Suprapubic skin (tissue), 4 donors: ENCODE measurements around the gene ARAF. TPM values are rescaled to one million over a fixed set of nuclear protein-coding genes. Genes with fewer than 3 reads are reported as not detected.

Experiments
- DNase-seq, 2 donors: peaks; one replicate each; pipeline ENCODE4 v3.0.0-alpha.2; 2019; ENCODE audit warnings: low spot score in 2 of 2
- H3K27ac ChIP-seq: fragments of 200-600 bp; sonication (generic); one replicate; pipeline ENCODE4 v1.5.1; 2019
- H3K27me3 ChIP-seq: fragments of 200-600 bp; sonication (generic); one replicate; pipeline ENCODE4 v1.5.1; 2019
- H3K36me3 ChIP-seq: fragments of 200-600 bp; sonication (generic); one replicate; pipeline ENCODE4 v1.5.1; 2019
- H3K4me1 ChIP-seq: fragments of 200-600 bp; sonication (generic); one replicate; pipeline ENCODE4 v1.5.1; 2019
- H3K4me3 ChIP-seq: fragments of 200-600 bp; sonication (generic); one replicate; pipeline ENCODE4 v1.5.1; 2019; ENCODE audit warnings: mild to moderate bottlenecking
- H3K9me3 ChIP-seq: fragments of 200-600 bp; sonication (generic); one replicate; pipeline ENCODE4 v1.5.1; 2019
- EP300 ChIP-seq: sonication (generic); formaldehyde crosslinking; IDR thresholded peaks from one replicate; pipeline ENCODE4 v1.6.1; 2017; ENCODE audit warnings: antibody characterized with exemption
- POLR2A ChIP-seq, 2 donors: fragments of 450-650 bp; IDR thresholded peaks; one replicate each; pipeline ENCODE4 v1.6.1; 2017; ENCODE audit warnings: antibody characterized with exemption in 2 of 2, mild to moderate bottlenecking in 2 of 2, moderate library complexity in 2 of 2
- POLR2AphosphoS5 ChIP-seq, 3 donors: sonication (generic); formaldehyde crosslinking; IDR thresholded peaks; one replicate each; pipeline ENCODE4 v1.6.1; 2017; ENCODE audit warnings: antibody characterized with exemption in 3 of 3
- WGBS: methylation state at CpG from one replicate; pipeline ENCODE4 v1.1.5; 2018; 5-methylcytosine and 5-hydroxymethylcytosine counted together
- total RNA-seq, 4 donors: library from RNA; depleted of rRNA; stranded (reverse); fragments of >200 nt; gene quantifications; one replicate each; pipeline ENCODE4 v1.1.0, GENCODE V29; 2016
- TF ChIP-seq, protein P1 (sequence below), 2 donors: fragments of 200-600 bp in 1 of 2; fragments of 450-650 bp in 1 of 2; sonication (generic) in 1 of 2; IDR thresholded peaks; one replicate each; pipeline ENCODE4 v1.5.1; 2016 to 2019; ENCODE audit warnings: antibody characterized with exemption in 2 of 2, mild to moderate bottlenecking in 1 of 2, moderate library complexity in 1 of 2

The ARAF gene
- total RNA-seq, 4 donors from 2014 or later = 32.4 to 60.0 (median 42.2) TPM

DNA sequence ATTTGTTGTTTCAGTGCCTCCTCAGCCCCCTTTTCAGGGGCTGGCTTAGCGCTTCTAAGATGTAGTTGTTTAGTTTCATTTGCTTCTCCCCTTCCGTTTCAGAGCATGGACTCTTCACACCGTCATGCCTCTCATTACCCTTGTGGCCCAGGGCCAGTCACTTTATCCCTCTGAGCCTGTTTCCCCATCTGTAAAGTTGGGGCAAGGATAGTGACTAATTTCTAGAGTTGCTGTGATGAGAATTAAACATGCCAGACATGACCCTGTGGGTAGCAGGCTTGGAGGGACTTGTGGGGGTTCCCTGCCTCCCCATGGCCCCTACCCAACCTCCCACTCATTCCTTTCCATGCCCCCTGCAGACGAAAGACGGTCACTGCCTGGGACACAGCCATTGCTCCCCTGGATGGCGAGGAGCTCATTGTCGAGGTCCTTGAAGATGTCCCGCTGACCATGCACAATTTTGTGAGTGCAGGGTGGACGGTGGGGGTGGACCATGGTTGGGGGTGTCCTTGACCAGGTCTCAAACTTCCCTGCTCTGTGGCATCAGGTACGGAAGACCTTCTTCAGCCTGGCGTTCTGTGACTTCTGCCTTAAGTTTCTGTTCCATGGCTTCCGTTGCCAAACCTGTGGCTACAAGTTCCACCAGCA, 3.6 kb downstream of the ARAF start:
- Histone ChIP-seq H3K36me3 (peaks cover 56% of the 10 kb centered on the region), H3K9me3 (no peaks in the 10 kb centered on the region), H3K27me3 (no peaks in the 10 kb centered on the region), H3K4me1 (peaks cover 12% of the 10 kb centered on the region), H3K27ac (no peak overlapping the region), H3K4me3 (no peak overlapping the region)
- TF ChIP-seq, protein P1, sequence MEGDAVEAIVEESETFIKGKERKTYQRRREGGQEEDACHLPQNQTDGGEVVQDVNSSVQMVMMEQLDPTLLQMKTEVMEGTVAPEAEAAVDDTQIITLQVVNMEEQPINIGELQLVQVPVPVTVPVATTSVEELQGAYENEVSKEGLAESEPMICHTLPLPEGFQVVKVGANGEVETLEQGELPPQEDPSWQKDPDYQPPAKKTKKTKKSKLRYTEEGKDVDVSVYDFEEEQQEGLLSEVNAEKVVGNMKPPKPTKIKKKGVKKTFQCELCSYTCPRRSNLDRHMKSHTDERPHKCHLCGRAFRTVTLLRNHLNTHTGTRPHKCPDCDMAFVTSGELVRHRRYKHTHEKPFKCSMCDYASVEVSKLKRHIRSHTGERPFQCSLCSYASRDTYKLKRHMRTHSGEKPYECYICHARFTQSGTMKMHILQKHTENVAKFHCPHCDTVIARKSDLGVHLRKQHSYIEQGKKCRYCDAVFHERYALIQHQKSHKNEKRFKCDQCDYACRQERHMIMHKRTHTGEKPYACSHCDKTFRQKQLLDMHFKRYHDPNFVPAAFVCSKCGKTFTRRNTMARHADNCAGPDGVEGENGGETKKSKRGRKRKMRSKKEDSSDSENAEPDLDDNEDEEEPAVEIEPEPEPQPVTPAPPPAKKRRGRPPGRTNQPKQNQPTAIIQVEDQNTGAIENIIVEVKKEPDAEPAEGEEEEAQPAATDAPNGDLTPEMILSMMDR (IDR thresholded peaks at IDR 0.05) = no peak
- no peak for TF ChIP-seq POLR2AphosphoS5 (IDR thresholded peaks at IDR 0.05)
- no peak for TF ChIP-seq POLR2A (IDR thresholded peaks at IDR 0.05)
- no peak for TF ChIP-seq EP300
- DNase-seq = no peak
- 75% methylated on average over 3 of the region's 12 CpGs for WGBS

DNA sequence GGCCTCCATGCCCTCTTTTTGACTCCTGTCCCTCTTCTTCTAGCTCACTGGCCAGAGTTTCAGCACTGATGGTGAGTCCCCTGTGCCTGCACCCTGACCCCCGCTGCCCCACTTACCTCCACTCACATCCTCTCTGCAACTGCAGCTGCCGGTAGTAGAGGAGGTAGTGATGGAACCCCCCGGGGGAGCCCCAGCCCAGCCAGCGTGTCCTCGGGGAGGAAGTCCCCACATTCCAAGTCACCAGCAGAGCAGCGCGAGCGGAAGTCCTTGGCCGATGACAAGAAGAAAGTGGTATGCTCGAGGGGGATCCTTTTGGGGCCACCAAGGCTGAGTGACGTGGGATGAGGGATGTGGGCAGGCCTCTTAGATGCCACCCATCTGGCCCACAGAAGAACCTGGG, 5.8 kb downstream of the ARAF start:
- TF ChIP-seq EP300 (no peak), POLR2A (IDR thresholded peaks at IDR 0.05) (no peak), POLR2AphosphoS5 (IDR thresholded peaks at IDR 0.05) (no peak)
- TF ChIP-seq, protein P1 (IDR thresholded peaks at IDR 0.05) = no peak
- no peak for DNase-seq
- 85% methylated on average over 11 of the region's 11 CpGs for WGBS
- peaks cover 77% of the 10 kb centered on the region for H3K36me3 ChIP-seq
- H3K27me3 ChIP-seq = no peaks in the 10 kb centered on the region
- H3K9me3 ChIP-seq = no peaks in the 10 kb centered on the region
- H3K4me1 ChIP-seq = peaks cover 8% of the 10 kb centered on the region
- no peak overlapping the region for H3K27ac ChIP-seq
- no peak overlapping the region for H3K4me3 ChIP-seq

DNA sequence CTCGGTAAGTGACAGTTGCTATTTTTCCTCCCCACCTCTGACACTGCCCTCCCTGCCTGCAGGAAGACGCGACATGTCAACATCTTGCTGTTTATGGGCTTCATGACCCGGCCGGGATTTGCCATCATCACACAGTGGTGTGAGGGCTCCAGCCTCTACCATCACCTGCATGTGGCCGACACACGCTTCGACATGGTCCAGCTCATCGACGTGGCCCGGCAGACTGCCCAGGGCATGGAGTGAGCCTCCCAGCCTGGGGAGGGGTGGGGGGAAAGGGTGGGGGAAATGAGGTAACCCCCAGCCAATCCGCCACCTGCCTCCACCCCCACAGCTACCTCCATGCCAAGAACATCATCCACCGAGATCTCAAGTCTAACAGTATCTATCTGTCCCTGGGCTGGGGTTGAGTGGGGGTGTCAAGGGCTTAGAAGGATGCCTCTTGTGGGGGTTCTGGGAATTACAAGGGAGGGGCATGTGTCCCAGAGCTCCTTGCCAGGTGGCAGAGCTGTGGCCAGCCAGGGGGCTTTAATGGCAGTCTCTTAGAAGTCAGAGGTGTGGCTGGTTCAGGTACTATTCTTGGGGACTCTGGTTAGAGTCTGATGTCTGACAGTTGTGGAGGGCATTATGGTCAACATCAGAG, 7.8 kb downstream of the ARAF start:
- H3K36me3 ChIP-seq = peaks cover 70% of the 10 kb centered on the region
- no peak overlapping the region for H3K4me3 ChIP-seq
- no peak for DNase-seq
- H3K27ac ChIP-seq = no peak overlapping the region
- no peaks in the 10 kb centered on the region for H3K27me3 ChIP-seq
- WGBS = 93% methylated on average over 10 of the region's 13 CpGs
- H3K4me1 ChIP-seq = peaks cover 6% of the 10 kb centered on the region
- no peak for TF ChIP-seq POLR2A (IDR thresholded peaks at IDR 0.05)
- no peak for TF ChIP-seq EP300
- TF ChIP-seq, protein P1 (IDR thresholded peaks at IDR 0.05) = peak in 1 of 2 donors; percentile 32
- TF ChIP-seq POLR2AphosphoS5 (IDR thresholded peaks at IDR 0.05) = no peak
- no peaks in the 10 kb centered on the region for H3K9me3 ChIP-seq

DNA sequence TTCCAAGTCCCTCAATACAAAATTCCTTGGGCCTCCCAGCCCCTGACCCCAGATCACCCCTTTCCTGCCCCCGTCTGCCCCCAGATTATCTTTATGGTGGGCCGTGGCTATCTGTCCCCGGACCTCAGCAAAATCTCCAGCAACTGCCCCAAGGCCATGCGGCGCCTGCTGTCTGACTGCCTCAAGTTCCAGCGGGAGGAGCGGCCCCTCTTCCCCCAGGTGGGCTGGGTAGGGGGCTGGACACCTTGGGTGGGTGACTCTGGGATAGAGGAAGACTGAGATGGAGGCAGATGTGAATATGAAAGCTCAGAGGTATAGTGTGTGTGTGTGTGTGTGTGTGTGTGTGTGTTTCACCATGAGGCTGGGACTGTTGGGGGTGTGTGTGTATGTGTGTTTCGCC, 9.8 kb downstream of the ARAF start:
- Histone ChIP-seq H3K27me3 (no peaks in the 10 kb centered on the region), H3K27ac (no peak overlapping the region), H3K9me3 (no peaks in the 10 kb centered on the region), H3K4me3 (no peak overlapping the region), H3K36me3 (peaks cover 53% of the 10 kb centered on the region), H3K4me1 (peaks cover 14% of the 10 kb centered on the region)
- TF ChIP-seq, protein P1 (IDR thresholded peaks at IDR 0.05) = no peak
- DNase-seq = no peak
- WGBS = 95% methylated on average over 8 of the region's 8 CpGs

DNA sequence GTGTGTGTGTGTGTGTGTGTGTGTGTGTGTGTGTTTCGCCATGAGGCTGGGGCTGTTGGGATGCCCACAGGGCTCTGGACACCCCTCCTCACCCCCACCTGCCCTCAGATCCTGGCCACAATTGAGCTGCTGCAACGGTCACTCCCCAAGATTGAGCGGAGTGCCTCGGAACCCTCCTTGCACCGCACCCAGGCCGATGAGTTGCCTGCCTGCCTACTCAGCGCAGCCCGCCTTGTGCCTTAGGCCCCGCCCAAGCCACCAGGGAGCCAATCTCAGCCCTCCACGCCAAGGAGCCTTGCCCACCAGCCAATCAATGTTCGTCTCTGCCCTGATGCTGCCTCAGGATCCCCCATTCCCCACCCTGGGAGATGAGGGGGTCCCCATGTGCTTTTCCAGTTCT, 10.2 kb downstream of the ARAF start:
- no peak for DNase-seq
- peaks cover 14% of the 10 kb centered on the region for H3K4me1 ChIP-seq
- peaks cover 53% of the 10 kb centered on the region for H3K36me3 ChIP-seq
- H3K27me3 ChIP-seq = no peaks in the 10 kb centered on the region
- TF ChIP-seq, protein P1 (IDR thresholded peaks at IDR 0.05) = no peak
- TF ChIP-seq POLR2AphosphoS5 (IDR thresholded peaks at IDR 0.05) (no peak), EP300 (no peak), POLR2A (IDR thresholded peaks at IDR 0.05) (no peak)
- no peak overlapping the region for H3K27ac ChIP-seq
- 50% methylated on average over 1 of the region's 11 CpGs for WGBS
- no peak overlapping the region for H3K4me3 ChIP-seq
- H3K9me3 ChIP-seq = no peaks in the 10 kb centered on the region
